Measurements from ENCODE around the gene OXLD1. TPM values are rescaled to one million over a fixed set of nuclear protein-coding genes. Genes with fewer than 3 reads are reported as not detected.

OXLD1 gene
- total and polyA plus RNA-seq, 4 donors, result 11.2 to 26.4 (median 19.0) TPM

DNA sequence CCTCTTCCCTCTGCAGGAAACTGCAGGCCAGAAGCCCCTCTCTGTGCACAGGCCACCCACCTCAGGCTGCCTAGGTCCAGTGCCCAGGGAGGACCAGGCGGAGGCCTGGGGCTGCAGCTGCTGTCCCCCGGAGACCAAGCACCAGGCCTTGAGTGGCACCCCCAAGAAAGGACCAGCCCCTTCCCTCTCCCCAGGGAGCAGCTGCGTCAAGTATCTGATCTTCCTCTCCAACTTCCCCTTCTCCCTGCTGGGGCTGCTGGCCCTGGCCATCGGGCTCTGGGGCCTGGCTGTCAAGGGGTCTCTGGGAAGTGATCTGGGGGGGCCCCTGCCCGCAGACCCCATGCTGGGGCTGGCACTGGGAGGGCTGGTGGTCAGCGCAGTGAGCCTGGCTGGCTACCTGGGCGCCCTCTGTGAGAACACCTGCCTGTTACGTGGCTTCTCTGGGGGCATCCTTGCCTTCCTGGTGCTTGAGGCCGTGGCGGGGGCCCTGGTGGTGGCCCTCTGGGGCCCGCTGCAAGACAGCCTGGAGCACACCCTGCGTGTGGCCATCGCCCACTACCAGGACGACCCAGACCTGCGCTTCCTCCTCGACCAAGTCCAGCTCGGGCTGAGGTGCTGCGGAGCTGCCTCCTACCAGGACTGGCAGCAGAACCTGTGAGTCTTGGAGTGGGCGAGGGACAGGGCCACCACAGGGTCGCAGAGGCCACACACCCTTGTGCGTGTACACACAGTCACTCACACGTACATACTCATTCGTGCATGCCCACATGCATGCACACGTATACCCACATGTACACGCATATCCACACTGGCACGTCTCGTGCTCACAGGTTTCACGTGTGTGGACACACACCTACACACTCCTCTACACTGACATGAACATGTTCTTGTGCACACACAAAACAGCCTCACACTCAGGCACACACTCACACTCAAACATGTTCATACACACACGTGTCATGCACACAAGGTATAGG is 21.1 kb downstream of the OXLD1 start:
- H3K4me1 ChIP-seq (ENCODE audit: control insufficient read depth in 4 of 4, insufficient read depth in 4 of 4, low read length in 3 of 4), result no peaks in the 10 kb centered on the region
- TF ChIP-seq FOXA1 (IDR thresholded peaks at IDR 0.05) (no peak), FOXA2 (IDR thresholded peaks at IDR 0.05) (no peak), SP1 (IDR thresholded peaks at IDR 0.05) (no peak), HNF4G (IDR thresholded peaks at IDR 0.05) (no peak), EGR1 (IDR thresholded peaks at IDR 0.05; ENCODE audit: low read depth in 2 of 2) (no peak), HNF4A (conservative IDR thresholded peaks at IDR 0.05) (no peak), REST (IDR thresholded peaks at IDR 0.05) (no peak)
- no peaks in the 10 kb centered on the region for H3K36me3 ChIP-seq (ENCODE audit: control insufficient read depth in 4 of 4, insufficient read depth in 3 of 4, low read depth in 1 of 4, low read length in 3 of 4)
- peaks cover 0 to 5% (median 2%) of the 10 kb centered on the region in 4 donors for H3K9me3 ChIP-seq (ENCODE audit: control insufficient read depth in 4 of 4, low read length in 3 of 4)
- H3K9ac ChIP-seq (ENCODE audit: low read depth in 1 of 2, low read length in 2 of 2), result no peak overlapping the region
- H3K27ac ChIP-seq (ENCODE audit: low read depth in 1 of 2, low read length in 2 of 2), result no peak overlapping the region
- WGBS, result 89% methylated on average over 29 of the region's 29 CpGs
- no peak for DNase-seq (ENCODE audit: low spot score)
- peaks cover 0 to 6% (median 3%) of the 10 kb centered on the region in 4 donors for H3K27me3 ChIP-seq (ENCODE audit: control insufficient read depth in 4 of 4, insufficient read depth in 4 of 4, low read length in 3 of 4)
- H3K4me3 ChIP-seq (ENCODE audit: low read depth in 1 of 3, low read length in 3 of 3), result no peak overlapping the region

DNA sequence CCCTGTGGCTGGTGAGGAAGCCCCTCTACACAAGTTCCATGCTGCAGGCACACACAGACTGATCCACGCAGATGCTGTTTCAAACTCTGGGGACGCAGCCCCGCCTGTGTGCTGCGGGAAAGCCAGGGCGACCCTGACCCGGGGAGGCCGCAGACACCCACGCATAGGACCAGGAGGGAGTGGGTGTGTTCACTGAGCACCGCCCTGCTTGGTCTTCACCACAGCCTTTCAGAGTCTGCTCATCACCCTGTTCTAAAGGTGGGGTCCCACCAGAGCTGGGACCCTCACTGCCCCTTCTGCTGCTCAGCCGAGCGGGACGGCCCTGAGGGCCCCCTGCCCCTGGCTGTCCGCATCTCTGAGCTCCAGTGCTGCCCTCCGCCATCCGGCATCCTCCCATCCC is 21.9 kb downstream of the OXLD1 start:
- no peaks in the 10 kb centered on the region for H3K36me3 ChIP-seq (ENCODE audit: control insufficient read depth in 4 of 4, insufficient read depth in 3 of 4, low read depth in 1 of 4, low read length in 3 of 4)
- DNase-seq (ENCODE audit: low spot score), result no peak
- H3K9ac ChIP-seq (ENCODE audit: low read depth in 1 of 2, low read length in 2 of 2), result no peak overlapping the region
- no peak for TF ChIP-seq JUND (IDR thresholded peaks at IDR 0.05)
- no peak for TF ChIP-seq REST (IDR thresholded peaks at IDR 0.05)
- no peak for TF ChIP-seq EGR1 (IDR thresholded peaks at IDR 0.05; ENCODE audit: low read depth in 2 of 2)
- TF ChIP-seq ZBTB33 (IDR thresholded peaks at IDR 0.05), result no peak
- no peak for TF ChIP-seq YY1 (IDR thresholded peaks at IDR 0.05)
- no peak for TF ChIP-seq TAF1 (conservative IDR thresholded peaks at IDR 0.05)
- TF ChIP-seq MAX (IDR thresholded peaks at IDR 0.05), result no peak
- TF ChIP-seq GABPA (IDR thresholded peaks at IDR 0.05 in 1 of 2, conservative IDR thresholded peaks at IDR 0.05 in 1 of 2), result no peak
- H3K27ac ChIP-seq (ENCODE audit: low read depth in 1 of 2, low read length in 2 of 2), result no peak overlapping the region
- H3K4me3 ChIP-seq (ENCODE audit: low read depth in 1 of 3, low read length in 3 of 3), result no peak overlapping the region
- H3K4me1 ChIP-seq (ENCODE audit: control insufficient read depth in 4 of 4, insufficient read depth in 4 of 4, low read length in 3 of 4), result no peaks in the 10 kb centered on the region
- H3K9me3 ChIP-seq (ENCODE audit: control insufficient read depth in 4 of 4, low read length in 3 of 4), result peaks cover 0 to 5% (median 2%) of the 10 kb centered on the region in 4 donors
- peaks cover 0 to 6% (median 3%) of the 10 kb centered on the region in 4 donors for H3K27me3 ChIP-seq (ENCODE audit: control insufficient read depth in 4 of 4, insufficient read depth in 4 of 4, low read length in 3 of 4)
- WGBS, result 96% methylated on average over 15 of the region's 15 CpGs
